ENCODE data around the gene SSMEM1.
A peak's percentile ranks its signal among the peaks of the same experiment; 100 is the strongest.
"Not testable (repeated sequence)": the region's sequence is repeated elsewhere in the genome, so short reads cannot be mapped to it uniquely, and the experiment has no call there.

The SSMEM1 gene, protein sequence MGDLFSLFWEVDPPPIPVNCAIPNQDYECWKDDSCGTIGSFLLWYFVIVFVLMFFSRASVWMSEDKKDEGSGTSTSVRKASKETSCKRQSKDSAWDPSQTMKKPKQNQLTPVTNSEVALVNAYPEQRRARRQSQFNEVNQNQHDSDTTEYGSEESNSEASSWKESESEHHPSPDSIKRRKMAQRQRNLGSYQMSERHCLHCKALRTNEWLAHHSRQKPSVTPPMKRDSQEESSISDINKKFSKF

DNA sequence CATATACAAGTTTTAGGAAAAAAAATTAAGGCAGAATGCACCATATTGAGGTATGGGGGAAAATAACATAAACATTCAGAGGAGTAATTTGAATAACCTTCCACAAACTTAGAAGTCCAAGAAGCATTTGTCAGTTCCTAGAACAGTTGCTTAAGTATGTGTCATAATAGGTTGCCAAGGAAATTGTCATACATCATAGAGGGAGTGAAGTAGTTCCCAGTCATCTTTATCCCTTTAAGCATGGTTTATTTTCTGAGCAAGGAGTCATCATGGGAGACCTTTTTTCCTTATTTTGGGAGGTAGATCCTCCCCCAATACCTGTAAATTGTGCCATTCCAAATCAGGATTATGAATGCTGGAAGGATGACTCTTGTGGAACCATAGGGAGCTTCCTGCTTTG, at the start of gene SSMEM1:
TSS of gene SSMEM1 (plus strand) at position 219 of the 400 bp plus-strand sequence. CDS start at position 270, 51 bp downstream.
- DNase-seq (ENCODE audit: low spot score), result no peak

DNA sequence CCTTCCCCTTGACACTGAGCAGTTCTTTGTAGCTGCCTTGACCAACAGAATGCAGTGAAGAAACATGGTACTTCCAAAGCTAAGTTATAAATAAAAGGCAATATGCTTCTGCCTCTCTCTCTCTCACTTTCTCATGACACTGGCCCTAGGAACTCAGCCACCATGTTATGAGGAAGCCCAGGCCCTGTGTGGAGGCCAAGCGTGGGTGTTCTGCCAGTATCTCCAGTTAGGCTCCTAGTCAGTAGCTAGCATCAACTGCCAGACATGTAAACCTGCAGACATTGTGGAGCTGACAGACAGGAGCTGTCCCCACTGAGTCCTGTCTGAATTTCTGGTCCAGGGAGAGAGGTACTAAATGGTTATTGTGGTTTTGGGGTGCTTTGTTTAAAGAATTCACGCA, 47.6 kb upstream of the SSMEM1 start:
- no peak for DNase-seq (ENCODE audit: low spot score)

DNA sequence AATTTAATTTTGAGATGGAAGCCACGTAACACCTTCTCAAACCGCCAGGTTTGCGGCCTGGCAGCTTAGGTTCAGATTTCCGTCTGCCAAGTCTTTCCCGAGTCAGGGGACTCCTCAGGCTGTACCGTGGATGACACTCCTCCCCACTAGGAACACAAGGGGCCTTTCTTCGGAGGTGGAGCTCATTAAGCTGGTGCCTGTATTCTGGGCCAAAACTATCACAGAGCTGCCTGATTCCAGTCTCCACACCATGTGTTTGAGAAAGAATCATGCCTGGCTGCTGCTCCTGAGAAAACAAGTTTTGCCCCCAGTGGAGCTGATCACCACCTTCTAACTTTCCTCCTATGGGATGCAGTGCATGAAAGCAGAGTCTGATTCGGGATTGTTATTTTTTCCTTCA, 47.2 kb upstream of the SSMEM1 start:
- no peak for DNase-seq (ENCODE audit: low spot score)

DNA sequence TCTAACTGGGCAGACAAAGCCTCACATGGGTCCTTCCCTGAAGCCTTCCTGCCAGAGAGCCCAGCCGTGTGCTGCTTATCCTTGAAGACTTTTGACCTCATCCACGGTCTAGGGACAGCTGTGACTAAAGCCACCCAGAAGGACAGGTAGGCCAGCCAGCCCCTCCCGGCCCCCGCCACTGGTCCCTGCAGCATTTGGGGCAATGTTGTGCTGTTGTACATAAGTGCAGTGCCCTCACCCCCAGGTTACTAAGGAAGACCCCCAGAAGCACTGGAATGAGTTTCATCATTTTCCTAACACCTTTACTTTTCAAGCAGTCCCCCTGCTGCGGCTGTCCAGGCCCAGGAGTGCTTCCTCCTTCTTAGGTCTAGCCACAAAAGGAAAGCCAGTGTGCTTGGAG, 45.5 kb upstream of the SSMEM1 start:
- DNase-seq (ENCODE audit: low spot score), result no peak

DNA sequence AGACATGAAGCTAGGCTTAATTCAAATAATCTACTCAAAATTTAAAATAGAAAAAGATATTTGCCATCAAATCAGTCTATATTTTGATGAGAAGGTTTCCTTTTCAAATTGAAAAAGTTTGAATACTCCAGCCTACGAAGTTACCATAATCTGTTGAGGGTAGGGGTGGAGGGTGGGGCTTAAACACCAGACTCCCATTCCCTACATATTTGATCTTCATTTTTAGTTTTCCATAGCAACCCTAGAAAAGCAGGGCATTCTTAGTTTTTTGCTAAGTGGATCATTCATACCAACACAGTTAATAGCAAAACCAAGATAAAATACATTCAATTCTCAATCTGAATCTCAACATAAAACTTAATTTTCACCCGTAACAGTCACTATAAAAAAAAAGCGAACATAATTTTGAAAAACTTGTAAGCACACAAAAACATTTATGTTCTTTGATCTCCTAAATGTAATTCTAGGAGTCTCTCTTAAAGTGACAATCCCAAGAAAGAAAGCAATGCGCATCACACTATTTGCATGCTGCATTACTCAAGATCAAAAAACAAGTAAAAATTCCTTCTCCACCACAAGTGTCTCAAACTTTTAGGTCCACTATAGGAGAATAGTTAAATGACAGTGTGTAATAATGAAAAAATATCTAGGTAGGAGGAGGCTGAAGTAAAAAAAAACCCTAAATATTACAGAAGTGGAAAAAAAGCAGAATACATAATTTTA, 33.3 kb upstream of the SSMEM1 start:
- no peak for DNase-seq (ENCODE audit: low spot score)

DNA sequence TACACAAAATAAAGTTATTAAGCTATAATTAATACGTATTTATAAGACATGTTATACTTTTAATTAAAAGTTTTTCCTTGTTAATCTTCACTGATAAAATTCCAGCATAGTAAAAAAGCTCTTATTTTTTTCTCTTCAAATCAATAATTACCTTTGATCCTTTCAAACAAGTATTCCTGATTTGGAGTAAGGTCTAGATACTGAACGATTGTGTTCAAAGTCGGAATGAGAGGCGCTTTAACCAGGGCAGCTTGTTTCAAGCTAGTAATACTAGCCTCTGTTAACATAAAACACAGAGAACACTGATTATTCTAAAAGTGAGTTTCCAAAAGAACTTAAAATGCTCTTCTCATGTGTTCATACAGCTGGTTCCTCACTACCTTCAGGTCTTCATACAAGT, 29.4 kb upstream of the SSMEM1 start:
- no peak for DNase-seq (ENCODE audit: low spot score)

DNA sequence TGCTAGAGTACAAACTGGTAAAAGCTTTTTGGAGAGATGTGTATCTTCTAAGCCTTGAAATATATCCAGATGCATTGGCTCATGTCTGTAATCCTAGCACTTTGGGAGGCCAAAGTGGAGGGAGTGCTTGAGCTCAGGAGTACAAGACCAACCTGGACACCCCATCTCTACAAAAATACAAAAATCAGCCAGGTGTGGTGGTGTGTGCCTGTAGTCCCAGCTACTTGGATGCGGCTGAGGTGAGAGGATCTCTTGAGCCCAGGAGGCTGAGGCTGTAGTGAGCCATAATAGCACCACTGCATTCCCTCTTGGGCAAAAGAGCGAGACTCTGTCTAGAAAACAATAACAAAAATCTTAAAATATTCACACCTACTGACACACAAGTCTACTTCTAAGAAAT, 28.0 kb upstream of the SSMEM1 start:
- DNase-seq (ENCODE audit: low spot score), result no peak

DNA sequence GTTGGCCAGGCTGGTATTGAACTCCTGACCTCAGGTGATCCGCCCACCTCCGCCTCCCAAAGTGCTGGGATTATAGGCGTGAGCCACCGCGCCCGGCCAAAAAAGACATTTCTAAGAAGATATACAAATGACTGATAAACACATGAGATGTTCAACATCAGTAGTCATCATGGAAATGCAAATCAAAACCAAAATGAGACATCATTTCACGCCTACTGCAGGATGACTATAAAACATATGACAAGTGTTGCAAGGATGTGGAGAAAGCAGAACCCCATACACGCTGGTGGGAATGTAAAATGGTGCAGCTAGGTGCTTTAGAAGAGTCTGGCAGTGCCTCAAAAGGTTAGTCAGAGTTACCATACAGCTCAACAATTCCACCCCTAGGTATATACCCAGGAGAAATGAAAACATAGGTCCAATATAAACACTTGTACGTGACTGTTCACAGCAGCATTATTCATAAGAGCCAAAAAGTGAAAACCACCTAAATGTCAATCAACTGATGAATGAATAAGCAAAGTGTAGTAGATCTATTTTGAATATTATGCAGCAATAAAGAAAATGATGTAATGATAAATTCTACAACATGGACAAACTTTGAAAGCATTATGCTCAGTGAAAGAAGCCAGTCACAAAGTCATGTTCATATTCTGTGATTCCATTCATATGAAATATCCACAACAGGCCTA, 26.9 kb upstream of the SSMEM1 start:
- no peak for DNase-seq (ENCODE audit: low spot score)

DNA sequence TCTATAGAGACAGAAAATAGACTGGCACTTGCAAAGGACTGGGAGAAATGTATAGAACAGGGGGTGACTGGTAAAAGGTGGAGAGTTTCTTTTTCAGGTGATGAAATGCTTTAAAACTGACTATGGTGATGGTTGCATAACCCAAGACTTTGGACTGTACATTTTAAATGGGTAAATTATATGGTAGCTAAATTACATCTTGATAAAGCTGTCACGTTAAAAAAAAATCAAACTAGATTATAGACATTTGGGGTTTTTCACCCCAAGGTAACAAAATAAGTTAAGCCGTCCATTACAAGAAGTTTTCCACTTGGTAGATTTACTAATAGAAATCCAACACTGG, 26.4 kb upstream of the SSMEM1 start:
- DNase-seq (ENCODE audit: low spot score), result no peak

DNA sequence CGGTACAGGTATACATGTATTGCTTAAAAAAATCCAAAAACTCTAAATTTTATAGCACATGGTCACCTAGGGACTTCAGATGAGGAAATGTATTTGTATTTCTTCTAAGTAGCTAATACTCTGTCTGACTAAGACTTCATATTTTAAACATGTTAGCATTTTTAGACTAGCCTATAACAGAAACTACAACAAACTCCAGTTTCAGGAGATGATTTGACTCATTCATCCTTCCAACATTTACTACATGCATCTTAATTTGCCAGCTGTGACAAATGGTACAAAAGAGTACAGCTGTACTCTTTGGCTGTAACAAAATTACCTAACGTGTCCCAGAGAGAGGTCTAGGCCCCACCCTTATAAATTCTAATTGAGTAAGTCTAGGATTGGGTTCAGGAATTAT, 24.7 kb upstream of the SSMEM1 start:
- no peak for DNase-seq (ENCODE audit: low spot score)

DNA sequence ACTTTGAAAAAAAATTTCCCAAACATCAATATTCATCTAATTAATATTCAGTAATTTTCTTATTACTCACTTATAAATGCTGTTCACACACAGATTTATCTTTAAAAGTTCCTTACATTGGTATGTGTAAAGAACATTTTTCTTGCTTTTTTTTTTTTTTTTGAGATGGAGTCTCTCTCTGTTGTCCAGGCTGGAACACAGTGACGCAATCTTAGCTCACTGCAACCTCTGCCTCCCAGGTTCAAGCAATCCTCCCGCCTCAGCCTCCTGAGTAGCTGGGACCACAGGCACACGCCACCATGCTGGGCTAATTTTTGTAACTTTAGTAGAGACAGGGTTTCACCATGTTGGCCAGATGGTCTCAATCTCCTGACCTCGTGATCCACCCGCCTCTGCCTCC, 23.3 kb upstream of the SSMEM1 start:
- DNase-seq (ENCODE audit: low spot score), result not testable (repeated sequence)

DNA sequence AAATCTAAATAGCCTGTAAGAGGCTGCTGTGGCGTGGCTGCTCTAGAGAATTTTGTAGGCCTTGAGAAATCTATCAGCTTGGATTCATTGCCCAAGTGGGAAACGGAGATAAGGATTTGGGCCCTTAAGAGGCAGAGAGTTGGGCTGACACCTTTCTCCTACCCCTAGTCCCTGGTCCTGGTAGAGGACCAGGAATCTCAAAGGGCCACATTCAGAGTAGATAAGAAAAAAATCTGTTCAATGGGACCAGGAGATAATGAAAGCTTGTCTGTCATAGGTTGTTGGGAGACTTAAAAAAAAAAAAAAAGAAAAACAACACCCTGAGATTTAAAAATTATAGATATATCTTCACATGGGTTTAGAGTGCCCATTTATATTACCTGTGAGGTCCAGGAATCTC, 20.3 kb upstream of the SSMEM1 start:
- DNase-seq (ENCODE audit: low spot score), result no peak

DNA sequence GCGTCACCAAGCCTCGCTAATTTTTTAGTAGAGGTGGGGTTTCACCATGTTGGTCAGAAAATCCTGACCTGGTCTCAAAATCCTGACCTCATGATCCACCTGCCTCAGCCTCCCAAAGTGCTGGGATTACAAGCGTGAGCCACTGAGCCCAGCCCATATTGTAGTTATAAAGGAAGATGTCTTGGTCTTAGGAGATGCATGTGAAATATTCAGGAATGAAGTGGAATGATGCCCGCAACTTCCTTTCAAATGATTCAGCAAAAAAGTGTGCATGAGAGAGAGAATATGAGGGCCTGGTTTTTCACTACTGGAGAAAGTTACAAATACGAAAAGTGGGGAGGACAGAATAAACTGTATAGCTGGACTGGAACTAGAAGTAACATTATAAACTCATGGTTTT, 18.3 kb upstream of the SSMEM1 start:
- no peak for DNase-seq (ENCODE audit: low spot score)

DNA sequence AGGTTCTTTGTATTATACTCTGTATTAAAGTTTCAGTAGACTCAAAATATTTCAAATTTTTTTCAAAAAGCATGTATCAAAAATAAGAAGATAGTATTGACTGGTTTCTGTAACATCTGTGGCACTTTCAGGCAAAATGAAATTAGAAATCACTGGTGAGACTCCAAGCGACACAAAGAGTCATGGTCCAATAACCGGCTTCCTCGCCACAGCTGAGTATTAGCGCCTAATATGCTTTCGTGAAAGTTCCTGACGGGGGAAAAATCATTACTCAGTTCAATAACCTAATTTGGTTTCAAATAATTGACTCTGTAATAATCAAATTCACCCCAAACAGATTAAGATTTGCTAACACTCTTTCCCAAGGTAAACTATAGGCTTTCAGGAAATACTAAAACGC, 15.9 kb upstream of the SSMEM1 start:
- DNase-seq (ENCODE audit: low spot score), result no peak

DNA sequence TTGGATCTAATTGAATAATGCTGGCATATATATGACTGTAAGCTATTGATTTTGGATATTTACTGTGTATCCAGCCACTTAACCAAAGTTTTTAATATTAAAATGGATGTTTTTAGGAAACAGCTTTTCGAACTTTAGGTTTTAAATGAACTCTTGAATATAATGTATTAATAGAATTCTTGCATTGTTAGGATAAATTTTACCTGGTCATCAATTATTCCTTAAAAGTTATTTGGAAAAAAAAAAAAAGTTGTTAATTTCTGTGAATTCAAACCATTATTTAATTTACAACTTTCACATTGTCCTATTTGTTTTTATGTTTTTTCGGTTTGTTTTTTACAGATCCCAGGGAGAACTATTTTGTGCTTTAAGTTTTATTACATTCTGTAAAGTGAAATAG, 12.3 kb upstream of the SSMEM1 start:
- no peak for DNase-seq (ENCODE audit: low spot score)

DNA sequence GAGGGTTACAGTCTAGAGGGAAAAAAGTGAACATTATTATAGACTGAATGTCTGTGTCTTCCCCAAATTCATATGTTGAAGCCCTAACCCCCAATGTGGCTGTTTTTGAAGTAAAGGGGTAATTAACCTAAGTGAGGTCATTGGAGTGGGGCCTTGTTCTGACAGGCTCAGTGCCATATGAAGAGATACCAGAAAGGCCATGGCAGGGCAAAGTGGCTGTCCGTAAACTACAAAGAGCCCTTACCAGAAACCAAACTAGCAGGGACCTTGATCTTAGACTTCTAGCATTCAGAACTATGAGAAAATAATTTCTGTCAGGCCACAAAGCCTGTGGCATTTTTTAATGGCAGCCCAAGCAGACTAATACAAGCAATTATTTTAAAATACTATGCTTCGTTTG, 11.2 kb upstream of the SSMEM1 start:
- DNase-seq (ENCODE audit: low spot score), result no peak

DNA sequence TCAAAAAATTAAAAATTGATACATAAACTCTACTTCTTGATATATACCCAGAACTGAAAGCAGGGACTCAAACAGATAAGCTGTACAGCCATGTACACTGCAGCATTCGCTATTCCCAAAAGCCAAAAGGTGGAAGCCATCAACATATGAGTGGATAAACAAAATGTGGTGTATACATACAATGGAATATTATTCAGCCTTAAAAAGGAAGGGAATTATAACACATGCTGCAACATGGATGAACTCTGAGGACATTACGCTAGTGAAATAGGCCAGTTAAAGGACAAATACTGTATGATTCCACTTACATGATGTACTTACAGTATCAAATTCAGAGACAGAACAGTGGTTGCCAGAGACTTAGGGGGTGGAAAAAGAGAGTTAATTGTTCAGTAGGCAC, 10.6 kb upstream of the SSMEM1 start:
- DNase-seq (ENCODE audit: low spot score), result no peak

DNA sequence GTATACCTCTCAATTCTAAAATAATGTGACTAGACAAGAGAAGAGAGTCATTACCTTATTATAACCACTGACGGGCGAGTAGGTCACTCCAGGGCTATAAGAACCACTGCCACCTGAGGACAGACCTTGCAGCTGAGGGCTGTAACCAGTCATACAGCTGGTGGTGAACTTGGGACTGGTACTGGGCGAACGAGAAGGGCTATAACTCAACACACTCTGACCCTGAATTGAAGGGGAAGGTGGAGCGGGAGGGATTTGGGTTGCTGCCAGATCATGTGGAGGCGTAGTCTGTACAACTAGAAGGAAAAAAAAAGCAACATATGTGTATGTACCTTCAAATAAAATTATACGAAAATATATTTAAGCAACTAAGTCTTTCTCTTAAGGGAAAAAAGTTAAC, 5.9 kb upstream of the SSMEM1 start:
- DNase-seq (ENCODE audit: low spot score), result no peak

DNA sequence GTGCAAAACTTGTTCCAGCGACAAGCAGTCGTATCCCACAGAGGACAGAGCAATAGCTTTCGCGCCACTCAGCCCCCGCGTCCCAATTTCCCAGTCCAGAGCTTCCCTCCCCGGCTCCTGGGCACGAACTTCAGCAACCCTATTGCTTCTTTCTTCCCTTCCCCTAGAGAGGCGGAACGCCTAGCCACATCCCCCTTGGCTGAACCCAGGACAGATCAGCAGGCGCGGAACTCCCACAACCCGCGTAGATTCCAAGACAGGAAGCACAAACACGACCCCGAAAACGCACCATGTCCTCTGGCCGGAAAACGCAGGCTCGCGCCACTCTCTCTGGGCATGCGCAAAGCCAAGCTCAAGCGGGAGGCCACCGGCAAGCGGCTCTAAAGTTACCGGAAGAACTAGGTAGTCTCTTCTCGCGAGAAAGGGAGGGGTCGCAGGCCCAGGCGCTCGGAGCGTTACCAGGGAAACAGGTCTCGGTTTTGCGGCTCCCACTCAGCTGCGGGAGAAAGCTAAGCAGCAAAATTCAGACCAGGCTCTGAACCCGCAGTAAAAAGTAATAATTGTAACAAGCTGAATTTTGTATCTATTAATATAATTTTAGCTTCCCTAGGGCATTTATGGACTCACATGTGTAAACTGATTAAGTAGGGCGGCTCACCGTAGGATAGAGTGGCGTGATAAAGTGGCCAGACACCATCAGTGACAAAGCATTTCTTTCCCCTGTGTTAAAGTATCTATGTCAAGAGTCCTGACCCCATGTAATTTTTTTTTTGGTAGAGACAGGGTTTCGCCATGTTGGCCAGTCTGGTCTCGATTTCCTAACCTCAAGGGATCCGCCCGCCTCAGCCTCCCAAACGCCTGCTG, 2.3 kb upstream of the SSMEM1 start, which contains the start of gene TMEM209:
TSS of gene TMEM209 (minus strand) at position 323 of the 864 bp plus-strand sequence. CDS start at position 292, 31 bp downstream.
- DNase-seq (ENCODE audit: low spot score), result peak; percentile 83

DNA sequence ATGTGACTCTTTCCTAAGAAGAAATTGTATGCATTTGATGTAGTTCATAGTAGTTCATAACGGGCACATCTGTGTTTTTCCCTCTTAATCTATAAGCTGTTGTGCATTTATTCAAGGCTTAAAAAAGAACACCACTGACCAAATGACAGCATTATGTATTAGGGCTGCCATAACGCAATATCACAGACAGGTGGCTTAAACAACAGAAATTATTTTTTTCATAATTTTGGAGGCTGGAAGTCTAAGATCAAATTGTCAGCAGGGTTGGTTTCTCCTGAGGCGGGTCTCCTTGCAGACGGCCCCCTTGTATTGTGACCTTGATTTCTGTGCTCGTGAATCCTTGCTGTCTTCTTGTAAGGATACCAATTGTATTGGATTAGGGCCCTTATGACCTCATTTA, 627 bp upstream of the SSMEM1 start:
- no peak for DNase-seq (ENCODE audit: low spot score)

DNA sequence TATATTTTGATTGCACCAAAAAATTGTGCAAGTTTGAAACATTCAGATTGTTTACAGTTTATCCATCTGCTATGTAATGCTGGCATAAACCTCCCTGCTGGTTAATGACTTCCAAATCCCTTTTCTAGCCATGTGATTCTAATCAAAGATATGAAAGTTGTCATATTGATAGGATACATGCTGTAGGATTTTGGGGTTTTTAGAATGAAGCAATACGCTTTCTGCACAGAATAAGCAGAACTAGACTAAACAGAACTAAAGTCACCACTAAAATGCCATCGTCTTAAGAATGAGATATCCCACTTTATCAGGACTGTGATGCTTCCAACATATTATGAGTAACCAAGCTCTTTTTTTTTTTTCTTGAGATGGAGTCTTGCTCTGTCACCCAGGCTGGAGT, 856 bp downstream of the SSMEM1 start:
- no peak for DNase-seq (ENCODE audit: low spot score)

DNA sequence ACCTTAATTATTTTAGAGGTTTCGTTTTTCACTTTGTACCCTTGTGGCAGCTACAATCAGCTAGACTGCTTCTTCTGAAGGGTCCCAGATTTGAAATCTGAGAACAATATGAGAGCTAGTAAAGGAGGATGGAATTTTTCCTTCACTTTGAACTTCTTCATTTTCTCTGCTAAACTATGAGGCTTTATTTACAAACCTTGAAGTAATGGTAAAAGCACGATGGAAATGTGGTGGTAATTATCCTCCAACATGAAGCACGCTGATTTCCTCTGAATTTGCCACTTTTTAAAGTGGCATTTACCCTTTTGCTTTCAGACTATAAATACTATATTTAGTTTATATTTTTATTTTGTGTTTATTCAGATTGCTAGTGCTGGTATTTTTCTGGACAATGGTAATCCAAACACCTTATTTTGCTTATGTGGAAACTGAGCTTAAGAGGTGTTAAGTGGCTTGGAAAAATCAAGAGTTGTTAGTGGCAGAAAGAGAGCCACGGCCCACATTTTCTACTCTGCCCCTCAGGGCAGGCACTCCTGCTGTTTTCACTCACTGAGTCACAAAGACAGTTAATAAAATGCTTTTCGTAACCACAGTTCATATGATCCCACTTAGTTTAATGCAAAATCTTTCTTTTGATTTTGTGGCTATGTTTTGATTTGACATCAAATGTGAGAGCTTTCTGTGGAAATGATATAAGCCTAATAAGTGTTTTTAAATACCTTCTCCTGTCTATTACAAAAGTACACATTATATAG, 2.7 kb downstream of the SSMEM1 start:
- no peak for DNase-seq (ENCODE audit: low spot score)
